GM12864 (cell line): ENCODE results near the gene PDSS2.
"Not testable (repeated sequence)": the region's sequence is repeated elsewhere in the genome, so short reads cannot be mapped to it uniquely, and the experiment has no call there.

Source experiments
- DNase-seq: peaks from one replicate; pipeline ENCODE4 v3.0.0-alpha.2; 2011; ENCODE audit warnings: low read depth
- H3K4me3 ChIP-seq: 2 replicates; pipeline ENCODE4 v1.5.1; 2011; ENCODE audit warnings: mild to moderate bottlenecking, low read depth, low read length, control low read depth
- CTCF ChIP-seq: IDR thresholded peaks from 2 replicates; pipeline ENCODE4 v1.5.1; 2011; ENCODE audit warnings: low read depth, mild to moderate bottlenecking, moderate library complexity, low read length, control low read depth, inconsistent platforms; ENCODE audit errors: missing control alignments

Gene PDSS2

GRCh38 chr6:107292715-107293271 is 166.6 kb downstream of the PDSS2 start:
- H3K4me3 ChIP-seq, result no peak overlapping the region
- no peak for TF ChIP-seq CTCF
- DNase-seq, result no peak

- DNase-seq, result no peak
- no peak for TF ChIP-seq CTCF
- H3K4me3 ChIP-seq, result no peak overlapping the region
Measured at GRCh38 chr6:107290491-107290890, 168.9 kb downstream of the PDSS2 start.

- not testable (repeated sequence) for H3K4me3 ChIP-seq, DNase-seq
Measured at GRCh38 chr6:107289258-107289657, 170.1 kb downstream of the PDSS2 start.

GRCh38 chr6:107285683-107286082 is 173.7 kb downstream of the PDSS2 start:
- DNase-seq, H3K4me3 ChIP-seq: not testable (repeated sequence)

GRCh38 chr6:107284805-107285204 is 174.6 kb downstream of the PDSS2 start:
- TF ChIP-seq CTCF, result no peak
- no peak overlapping the region for H3K4me3 ChIP-seq
- DNase-seq, result no peak

GRCh38 chr6:107280791-107281190 is 178.6 kb downstream of the PDSS2 start:
- no peak overlapping the region for H3K4me3 ChIP-seq
- DNase-seq, result no peak
- TF ChIP-seq CTCF, result no peak

GRCh38 chr6:107280001-107280400 is 179.4 kb downstream of the PDSS2 start:
- not testable (repeated sequence) for DNase-seq, H3K4me3 ChIP-seq

- no peak for DNase-seq
- H3K4me3 ChIP-seq, result no peak overlapping the region
- no peak for TF ChIP-seq CTCF
Measured at GRCh38 chr6:107275330-107275865, 184.0 kb downstream of the PDSS2 start.

GRCh38 chr6:107274288-107274687 is 185.1 kb downstream of the PDSS2 start:
- no peak for DNase-seq
- TF ChIP-seq CTCF, result no peak
- H3K4me3 ChIP-seq, result no peak overlapping the region
